Skin of body (tissue), 2 donors: Measurements from ENCODE around the gene CXCL8. TPM values are rescaled to one million over a fixed set of nuclear protein-coding genes. Genes with fewer than 3 reads are reported as not detected.
A peak's percentile ranks its signal among the peaks of the same experiment; 100 is the strongest.

Source experiments
- DNase-seq: peaks from one replicate; lab custom pipeline; 2025; lab: John Stamatoyannopoulos, UW
- total RNA-seq: library from RNA; depleted of rRNA; stranded (reverse); fragments of >200 nt; gene quantifications from one replicate; pipeline ENCODE4 v1.2.3, GENCODE V29; 2014

Gene CXCL8
- total RNA-seq, 1 donor from 2014 or later = 15.5 TPM

- DNase-seq = no peak
Observed at GRCh38 chr4:73718375-73719373, 21.7 kb upstream of the CXCL8 start.

DNA sequence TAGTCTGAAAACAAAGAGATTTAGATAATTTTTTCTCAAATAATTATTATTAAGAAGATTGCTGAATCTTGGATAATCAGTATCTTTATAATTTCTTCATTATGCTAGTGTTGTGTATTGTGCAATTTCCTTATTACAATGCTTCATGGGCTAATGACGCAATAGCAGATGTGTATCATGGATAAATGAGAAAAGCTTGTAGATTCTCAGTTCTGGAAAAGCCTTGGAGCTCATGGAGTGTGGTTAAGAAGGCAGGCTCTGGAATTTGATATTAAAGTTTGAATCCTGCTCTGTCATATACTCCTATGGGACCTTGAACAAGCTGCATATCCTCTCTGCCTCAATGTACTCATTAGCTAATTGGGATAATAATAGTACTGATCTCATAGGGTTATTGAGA is 18.9 kb upstream of the CXCL8 start:
- DNase-seq = peak; percentile 87

- DNase-seq = no peak
Observed at GRCh38 chr4:73721909-73722308, 18.5 kb upstream of the CXCL8 start.

DNA sequence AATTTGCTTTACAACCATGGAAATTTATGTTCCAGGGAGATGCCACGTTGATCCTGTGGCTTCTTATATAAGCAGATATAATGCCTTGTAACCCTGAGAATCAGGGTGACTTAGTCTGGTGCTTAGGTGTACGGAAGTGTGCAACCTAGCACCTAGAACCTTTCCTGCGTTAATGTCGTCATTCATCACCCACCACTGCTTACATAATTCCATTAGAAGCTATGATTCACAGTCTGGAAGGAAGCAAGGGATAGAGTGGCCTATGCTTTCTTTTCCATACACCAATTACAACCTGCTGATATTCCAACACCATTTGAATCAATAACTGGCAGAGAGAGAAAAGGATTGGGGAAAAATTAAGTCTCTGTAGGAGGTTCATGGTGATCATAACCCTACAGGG is 17.3 kb upstream of the CXCL8 start:
- DNase-seq = no peak

DNA sequence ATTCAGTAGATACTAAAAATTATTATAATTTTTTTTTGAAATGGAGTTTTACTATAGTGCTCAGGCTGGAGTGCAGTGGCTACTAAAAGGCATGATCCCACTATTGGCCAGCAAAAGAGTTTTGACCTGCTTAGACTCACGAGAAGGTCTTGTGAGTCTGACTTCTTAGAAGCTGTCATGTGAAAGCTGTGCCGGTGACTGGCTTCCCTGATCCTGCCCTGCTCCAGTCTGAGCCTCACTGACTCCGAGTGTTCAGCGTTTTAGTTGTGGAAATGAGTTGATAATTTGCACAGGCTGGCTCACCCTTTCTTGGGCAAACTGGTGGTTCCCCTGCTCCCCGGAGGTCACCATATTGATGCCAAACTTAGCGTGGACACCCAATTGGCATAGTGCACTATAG is 16.4 kb upstream of the CXCL8 start:
- no peak for DNase-seq

GRCh38 chr4:73725510-73725909 is 14.9 kb upstream of the CXCL8 start:
- DNase-seq = no peak

GRCh38 chr4:73725985-73726384 is 14.4 kb upstream of the CXCL8 start:
- DNase-seq = no peak

GRCh38 chr4:73727685-73728084 is 12.7 kb upstream of the CXCL8 start:
- no peak for DNase-seq

- DNase-seq = no peak
Observed at GRCh38 chr4:73728091-73728741, 12.2 kb upstream of the CXCL8 start.

- DNase-seq = peak; percentile 38
Observed at GRCh38 chr4:73729534-73730165, 10.7 kb upstream of the CXCL8 start.

DNA sequence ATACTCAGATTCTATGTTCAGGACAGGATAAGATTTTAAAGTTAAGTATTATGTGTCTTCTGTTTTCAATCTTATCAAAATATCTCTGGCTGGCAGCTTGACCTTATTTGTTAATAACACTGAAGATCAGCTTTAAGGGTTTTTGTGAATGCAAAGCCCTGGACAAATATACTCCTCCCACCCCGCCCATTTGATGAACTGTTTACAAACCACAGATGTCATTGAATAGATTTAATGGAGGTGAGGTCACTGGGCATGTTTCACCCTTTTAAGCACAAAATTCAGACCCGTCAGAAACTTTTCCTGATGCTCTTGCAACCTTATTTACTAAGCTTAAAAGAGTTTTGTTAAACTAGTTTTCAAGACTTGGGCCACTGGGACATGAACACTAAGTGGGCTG is 10.1 kb upstream of the CXCL8 start:
- DNase-seq = no peak

DNA sequence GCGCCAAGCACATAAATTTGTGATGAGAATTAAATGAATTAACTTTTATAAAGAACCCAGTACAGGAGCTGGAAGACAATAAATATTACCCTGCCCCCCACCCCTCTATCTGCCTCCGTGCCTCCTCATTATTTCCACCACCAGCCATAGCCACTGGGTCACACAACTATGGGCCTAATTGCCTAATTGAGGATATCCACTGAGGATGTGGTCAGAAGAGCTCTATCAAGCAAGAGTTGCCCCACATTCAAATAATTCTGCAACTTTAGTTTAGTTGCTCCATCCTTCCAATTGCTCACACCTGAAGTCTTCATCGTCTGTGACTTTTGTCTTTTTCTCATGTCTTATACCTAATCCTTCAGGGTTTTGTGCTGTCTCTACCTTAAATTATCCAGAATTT is 9.5 kb upstream of the CXCL8 start:
- DNase-seq = no peak

DNA sequence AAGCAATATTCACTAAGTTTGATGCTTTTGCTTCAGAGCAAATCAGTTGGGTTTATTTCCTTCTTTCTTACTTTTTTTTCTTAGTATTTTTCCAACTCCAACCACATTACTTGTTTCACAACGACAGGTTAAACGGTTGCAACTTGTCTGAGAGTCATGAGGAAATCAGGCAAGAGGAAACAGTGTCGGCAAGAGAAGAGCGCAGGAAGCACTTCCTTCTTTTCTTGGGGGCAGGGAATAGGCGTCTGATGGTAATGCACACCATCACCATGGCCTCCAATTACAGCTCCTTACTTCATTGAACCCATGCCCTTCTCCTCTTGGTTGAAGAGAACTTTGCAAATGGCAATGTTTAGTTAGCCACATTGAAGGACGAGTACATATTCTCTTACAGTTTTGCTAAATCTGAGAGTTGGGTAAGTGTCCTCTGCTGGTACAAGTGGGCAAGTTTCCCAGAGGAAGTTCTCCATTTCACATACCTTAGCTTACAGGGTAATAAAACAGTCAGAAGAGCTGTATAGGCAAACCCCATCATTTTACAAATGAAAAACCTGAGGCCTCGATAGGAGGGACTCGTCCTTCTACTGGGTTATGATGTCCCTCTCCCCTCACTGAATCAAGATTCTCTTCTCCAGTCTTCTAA is 8.3 kb upstream of the CXCL8 start:
- no peak for DNase-seq

DNA sequence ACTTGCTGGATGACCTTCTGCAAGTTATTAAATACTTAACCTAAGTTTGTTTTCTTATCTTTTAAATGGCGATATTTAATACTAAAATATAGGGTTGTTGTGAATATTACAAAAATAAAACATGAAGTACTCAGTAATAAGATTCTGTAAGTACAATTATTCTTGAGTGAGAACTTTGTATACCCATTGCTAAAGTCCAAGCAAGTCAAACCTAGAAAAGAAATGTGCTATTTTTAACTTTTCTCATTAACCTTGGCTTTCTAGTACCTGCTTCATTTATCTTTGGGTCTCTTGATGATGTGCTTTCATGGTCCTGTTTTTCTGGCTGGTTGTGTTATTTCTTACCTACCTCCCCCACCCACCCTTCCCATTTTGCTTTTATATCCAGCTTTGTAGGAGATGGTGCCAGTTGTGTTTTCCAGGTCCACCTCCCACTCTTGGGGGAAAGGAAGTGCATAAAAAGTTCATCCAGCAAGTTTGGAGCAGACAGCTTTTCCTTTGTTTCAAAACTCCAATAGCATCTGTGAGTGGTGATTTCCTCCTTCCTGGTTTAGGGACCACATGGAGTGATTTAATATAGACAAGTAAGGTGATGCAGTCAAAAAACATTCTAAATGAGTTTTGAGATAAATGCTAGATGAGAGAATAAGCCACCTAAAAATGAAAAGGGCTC is 7.5 kb upstream of the CXCL8 start:
- DNase-seq = no peak

DNA sequence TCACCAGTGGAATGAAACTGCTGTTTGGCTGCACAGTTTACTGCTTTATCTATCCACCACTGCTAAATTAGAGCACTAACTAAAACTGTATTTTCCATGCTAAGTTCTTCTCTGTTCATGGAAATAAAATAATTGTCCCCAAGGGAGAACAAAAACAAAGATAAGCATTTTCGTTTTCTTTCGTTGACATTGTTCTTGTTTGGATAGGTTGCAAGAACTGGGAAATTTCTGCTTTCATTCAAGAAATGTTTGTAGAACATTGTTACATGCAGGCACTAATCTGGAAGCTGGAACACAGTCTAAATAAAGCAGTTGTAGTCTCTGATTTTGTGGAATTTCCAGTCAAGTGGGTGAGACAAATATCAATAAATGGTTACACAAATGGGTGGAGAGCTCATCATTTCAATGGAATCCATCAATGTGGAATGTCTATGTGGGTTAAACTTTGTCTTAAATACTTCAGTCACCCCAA is 5.8 kb upstream of the CXCL8 start:
- DNase-seq = peak; percentile 14

DNA sequence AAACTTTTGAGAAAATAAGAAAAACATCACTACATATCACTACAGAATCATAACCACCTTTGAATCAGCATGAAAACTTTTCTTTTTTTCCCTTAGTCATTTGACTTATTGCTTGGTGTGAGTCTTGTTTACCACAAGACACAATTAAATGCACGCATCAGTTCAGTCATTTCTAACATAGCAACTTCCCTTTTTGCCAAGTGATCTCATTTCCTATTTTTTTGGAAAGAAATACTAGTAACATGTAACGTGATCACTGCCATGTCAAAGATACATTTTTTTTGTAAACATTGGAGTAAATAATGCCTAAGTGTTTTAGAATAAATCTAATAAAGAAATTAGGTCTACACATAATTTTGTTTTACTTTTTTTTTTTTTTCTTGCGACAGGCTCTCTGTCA is 5.1 kb upstream of the CXCL8 start:
- DNase-seq = peak; percentile 30

DNA sequence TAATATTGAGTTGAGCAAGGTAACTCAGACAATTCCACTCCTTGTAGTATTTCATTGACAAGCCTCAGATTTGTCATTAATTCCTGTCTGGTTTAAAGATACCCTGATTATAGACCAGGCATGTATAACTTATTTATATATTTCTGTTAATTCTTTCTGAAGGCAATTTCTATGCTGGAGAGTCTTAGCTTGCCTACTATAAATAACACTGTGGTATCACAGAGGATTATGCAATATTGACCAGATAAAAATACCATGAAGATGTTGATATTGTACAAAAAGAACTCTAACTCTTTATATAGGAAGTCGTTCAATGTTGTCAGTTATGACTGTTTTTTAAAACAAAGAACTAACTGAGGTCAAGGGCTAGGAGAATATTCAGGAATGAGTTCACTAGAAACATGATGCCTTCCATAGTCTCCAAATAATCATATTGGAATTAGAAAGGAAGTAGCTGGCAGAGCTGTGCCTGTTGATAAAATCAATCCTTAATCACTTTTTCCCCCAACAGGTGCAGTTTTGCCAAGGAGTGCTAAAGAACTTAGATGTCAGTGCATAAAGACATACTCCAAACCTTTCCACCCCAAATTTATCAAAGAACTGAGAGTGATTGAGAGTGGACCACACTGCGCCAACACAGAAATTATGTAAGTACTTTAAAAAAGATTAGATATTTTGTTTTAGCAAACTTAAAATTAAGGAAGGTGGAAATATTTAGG is 821 bp downstream of the CXCL8 start:
- DNase-seq = no peak

- DNase-seq = no peak
Observed at GRCh38 chr4:73741750-73742489, 1.6 kb downstream of the CXCL8 start.

DNA sequence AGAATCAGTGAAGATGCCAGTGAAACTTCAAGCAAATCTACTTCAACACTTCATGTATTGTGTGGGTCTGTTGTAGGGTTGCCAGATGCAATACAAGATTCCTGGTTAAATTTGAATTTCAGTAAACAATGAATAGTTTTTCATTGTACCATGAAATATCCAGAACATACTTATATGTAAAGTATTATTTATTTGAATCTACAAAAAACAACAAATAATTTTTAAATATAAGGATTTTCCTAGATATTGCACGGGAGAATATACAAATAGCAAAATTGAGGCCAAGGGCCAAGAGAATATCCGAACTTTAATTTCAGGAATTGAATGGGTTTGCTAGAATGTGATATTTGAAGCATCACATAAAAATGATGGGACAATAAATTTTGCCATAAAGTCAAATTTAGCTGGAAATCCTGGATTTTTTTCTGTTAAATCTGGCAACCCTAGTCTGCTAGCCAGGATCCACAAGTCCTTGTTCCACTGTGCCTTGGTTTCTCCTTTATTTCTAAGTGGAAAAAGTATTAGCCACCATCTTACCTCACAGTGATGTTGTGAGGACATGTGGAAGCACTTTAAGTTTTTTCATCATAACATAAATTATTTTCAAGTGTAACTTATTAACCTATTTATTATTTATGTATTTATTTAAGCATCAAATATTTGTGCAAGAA is 2.3 kb downstream of the CXCL8 start:
- DNase-seq = no peak
